ENCODE results near the gene ZNF76.

ZNF76 gene

GRCh38 chr6:35259194-35259947 lies at the start of gene ZNF76:
Gene ZNF76 (plus strand): TSS chr6:35259735. CDS start chr6:35281152, 21,417 bp downstream.
- peak; percentile 90 for DNase-seq

GRCh38 chr6:35213298-35213791 lies 46.2 kb upstream of the ZNF76 start:
- no peak for DNase-seq

DNA sequence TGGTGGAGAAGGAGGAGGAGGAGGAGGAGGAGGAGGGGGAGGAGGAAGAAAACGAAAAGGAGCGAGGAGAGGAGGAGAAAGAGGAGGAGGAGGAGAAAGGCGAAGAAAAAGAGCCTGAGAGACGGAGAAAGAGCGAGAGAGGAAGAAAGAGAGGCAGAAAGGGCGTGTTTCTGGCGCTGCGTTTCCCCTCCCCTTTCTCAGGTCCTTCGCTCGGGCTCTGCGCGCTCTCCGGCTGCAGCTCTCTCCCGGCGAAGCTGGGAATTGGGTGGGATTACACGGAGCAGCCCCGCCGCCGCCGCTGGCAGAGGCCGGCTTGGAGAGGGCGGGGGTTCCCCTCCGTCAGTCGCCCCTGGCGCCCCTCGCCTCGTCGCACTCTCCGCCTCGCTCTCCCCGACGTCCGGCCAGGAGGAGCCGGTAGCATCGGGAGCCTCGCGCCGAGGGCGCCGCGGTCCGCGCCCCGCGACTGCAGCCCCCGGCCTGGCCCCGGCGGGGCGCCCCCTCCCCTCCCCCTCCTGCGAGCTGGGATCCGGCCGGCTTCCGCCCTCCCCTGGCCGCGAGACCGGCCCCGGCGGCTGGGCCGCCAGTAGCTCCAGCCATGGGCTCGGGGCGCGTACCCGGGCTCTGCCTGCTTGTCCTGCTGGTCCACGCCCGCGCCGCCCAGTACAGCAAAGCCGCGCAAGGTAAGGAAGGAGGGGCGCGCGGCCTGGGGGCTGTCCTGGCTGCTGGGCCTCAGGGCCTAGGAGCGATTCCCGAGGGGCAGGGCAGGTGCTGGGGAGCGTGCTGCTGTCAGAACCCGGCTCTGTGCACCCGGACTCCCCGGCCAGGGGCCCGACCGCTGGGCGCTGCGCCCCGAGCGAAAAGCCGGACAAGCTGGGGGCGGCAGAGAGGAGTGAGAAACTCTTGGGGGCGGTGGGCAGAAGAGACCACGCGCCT lies 45.4 kb upstream of the ZNF76 start, which contains the start of gene SCUBE3:
Gene SCUBE3 (plus strand): TSS at position 133 of the 933 bp plus-strand sequence. CDS start 463 bp downstream, at position 596.
- DNase-seq = no peak

- DNase-seq = no peak
Observed at GRCh38 chr6:35214869-35215664, 44.5 kb upstream of the ZNF76 start.

DNA sequence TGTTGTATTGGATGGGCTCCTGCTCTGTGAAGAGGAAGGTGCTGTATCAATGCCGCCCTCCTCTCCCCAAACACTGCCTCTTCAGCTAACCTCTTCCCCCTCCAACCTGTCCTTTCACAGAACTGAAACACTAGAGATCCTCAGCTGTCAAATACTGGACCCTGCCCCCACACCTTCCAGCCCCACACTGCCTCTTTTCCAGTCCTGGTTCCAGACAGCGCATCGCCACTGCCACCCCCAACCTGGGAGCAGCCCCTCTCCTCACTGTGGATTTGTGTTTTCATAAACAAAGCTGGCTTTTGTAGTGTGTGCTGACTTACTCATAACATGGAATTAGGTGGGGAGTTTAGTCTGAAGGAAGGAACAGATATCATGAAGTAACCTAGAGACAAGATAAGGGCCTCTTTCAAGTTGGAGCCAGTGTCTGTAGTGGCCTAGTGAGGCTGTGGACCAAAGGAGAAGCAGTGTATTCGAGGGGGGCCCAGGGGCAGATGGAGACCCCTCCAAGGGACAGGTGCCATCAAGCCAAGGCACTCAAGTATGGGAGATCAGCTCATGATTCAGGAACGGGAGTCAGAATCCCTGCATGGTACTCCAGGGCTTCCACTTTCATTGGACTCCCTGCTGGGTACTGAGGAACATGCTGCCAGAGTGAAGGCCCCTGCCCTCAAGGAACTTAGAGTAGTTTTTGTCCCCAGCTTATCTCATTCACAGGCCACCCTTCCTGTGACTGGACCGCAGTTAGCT lies 43.7 kb upstream of the ZNF76 start:
- no peak for DNase-seq

DNA sequence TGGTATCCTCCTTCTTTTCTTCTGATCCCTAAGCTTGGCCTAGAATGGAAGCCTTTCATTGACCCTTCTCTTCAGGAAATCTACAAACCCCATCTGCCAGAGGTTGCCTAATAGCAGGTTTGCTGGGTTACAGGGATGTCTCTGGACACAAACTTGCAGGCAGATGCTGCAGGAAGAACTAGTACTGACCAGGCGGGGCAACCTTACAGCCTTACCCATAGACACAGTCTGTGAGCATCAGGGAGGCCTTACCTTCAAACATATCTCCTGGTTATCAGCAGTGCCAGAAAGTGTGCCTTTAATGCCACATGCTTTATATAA lies 43.2 kb upstream of the ZNF76 start:
- no peak for DNase-seq

GRCh38 chr6:35216851-35217811 lies 42.4 kb upstream of the ZNF76 start:
- no peak for DNase-seq

GRCh38 chr6:35218021-35218420 lies 41.5 kb upstream of the ZNF76 start:
- no peak for DNase-seq

GRCh38 chr6:35218456-35218855 lies 41.1 kb upstream of the ZNF76 start:
- DNase-seq = no peak

GRCh38 chr6:35219683-35220326 lies 39.7 kb upstream of the ZNF76 start:
- no peak for DNase-seq

- DNase-seq = no peak
Observed at GRCh38 chr6:35220711-35221110, 38.8 kb upstream of the ZNF76 start.

DNA sequence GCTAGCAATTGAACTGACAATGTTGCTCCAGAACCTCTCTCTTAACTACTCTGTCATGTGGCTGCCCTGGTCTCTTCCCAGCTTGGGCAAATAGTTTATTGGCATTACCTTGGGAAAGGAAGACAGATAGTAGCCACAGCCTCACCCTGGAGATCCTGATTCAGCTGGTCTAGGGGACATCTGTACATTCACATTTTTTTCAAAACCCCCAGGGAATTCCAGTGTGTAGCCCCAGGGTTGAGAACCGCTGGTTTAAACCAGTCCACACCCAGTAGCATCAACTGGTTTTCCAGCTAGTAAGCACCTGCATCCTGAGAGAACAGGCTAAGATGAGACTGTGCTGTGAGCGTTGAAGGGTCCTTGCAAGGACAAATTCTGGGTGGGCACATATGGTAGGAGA lies 36.1 kb upstream of the ZNF76 start:
- no peak for DNase-seq

- DNase-seq = no peak
Observed at GRCh38 chr6:35224720-35225119, 34.8 kb upstream of the ZNF76 start.

- DNase-seq = no peak
Observed at GRCh38 chr6:35228481-35228880, 31.1 kb upstream of the ZNF76 start.

DNA sequence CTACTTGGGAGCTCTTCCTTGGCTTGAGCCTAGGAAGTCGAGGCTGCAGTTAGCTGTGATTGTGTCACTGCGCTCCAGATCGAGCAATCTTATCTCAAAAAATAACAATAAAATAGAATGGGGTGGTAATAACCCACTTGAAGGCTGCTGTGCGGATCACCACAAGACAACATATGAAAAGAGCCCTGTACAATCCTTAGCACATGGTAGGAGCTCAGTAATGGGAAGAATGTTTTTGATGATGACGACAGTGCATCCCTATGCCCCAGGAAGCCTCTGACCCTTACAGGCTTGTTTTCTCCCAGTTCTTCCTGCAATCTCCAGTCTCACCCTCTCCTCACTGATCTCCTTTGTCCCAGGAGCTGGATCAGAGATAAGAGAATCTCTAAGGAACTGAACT lies 30.2 kb upstream of the ZNF76 start:
- no peak for DNase-seq

- DNase-seq = no peak
Observed at GRCh38 chr6:35230498-35230897, 29.0 kb upstream of the ZNF76 start.

GRCh38 chr6:35230950-35231349 lies 28.6 kb upstream of the ZNF76 start:
- no peak for DNase-seq

DNA sequence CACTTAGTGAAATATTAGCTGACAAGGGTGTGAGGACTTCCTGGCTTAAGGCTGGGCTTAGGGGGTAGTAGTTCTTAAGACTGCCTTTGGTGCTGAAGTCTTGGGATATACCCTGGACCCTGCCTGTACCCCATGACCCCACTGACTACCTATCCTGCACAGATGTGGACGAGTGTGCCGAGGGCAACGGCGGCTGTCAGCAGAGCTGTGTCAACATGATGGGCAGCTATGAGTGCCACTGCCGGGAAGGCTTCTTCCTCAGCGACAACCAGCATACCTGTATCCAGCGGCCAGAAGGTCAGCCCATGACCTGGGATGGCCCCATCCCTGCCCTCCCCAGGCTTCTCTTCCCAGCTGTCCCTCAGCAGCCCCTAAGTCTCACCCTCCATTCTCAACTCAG lies 28.0 kb upstream of the ZNF76 start:
- DNase-seq = no peak

DNA sequence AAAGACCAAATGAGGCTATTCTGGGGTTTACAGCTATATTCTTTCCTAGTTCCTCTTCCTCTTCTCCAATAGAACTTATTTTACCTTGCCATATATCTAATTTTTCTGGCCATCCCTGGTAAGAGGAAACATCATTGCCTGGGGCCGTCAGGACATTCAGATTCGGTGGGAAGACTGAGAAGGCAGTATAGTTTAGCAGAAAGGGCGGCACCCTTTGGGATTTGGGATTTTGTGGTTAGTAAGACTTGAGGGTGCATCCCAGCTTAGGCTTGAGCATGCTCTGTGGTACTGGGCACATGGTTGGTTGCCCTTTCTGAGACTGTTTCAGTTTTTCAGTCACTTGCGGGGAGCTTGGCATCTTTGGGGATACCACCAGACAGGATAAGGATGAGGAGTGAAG lies 24.6 kb upstream of the ZNF76 start:
- DNase-seq = no peak

DNA sequence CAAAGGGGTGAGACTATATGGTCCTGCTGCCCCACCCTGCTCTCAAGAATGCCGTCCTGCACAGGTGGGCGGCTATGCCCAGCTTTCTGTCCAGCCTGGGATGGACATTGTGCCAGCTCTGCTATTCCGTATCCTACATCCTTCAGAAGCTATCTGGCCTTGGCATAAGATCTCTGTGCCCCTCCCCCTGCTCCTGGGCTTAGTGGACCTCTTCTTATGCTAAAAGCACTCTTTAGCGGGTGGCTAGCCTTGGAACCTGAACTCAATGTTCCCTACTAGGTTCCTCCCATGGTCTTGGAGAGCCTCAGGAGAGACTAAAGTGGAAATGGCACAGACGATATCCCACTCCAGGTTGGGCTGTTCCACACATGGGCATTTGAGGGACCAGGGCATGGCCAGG lies 23.3 kb upstream of the ZNF76 start:
- no peak for DNase-seq

DNA sequence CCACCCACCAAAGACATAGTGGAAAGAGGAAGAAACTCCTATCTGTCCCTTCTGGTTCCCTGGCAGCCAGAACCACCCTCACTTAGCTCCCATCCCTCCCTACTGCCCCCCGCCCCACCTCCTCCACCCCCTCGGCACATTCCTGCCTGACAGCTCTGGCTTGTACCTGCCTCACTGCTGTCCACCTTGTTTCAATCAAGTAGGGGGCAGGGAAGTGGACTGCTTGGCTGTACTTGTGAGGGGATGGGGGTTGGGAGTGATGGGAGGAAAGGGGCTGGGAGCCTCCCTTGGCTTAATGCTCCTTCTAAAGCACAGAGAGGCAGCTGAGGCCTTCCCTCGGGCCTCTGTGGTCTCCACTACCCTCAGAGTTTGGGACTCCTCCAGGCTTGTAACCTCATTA lies 22.1 kb upstream of the ZNF76 start:
- DNase-seq = no peak

All from NCI-H446 treated with DMSO at 0.1 percent for 48 hours (cell line).